Hematopoietic multipotent progenitor cell treated with erythropoietin and hydrocortisone succinate and interleukin-3 and kit ligand, for 17 days (in vitro differentiated cells): ENCODE data around the gene EDDM3A.
"Not testable (repeated sequence)": the region's sequence is repeated elsewhere in the genome, so short reads cannot be mapped to it uniquely, and the experiment has no call there.

Experiments
- DNase-seq: peaks from one replicate; pipeline ENCODE4 v3.0.0-alpha.2; 2015; ENCODE audit warnings: low spot score

EDDM3A gene

GRCh38 chr14:20733684-20734429 lies 11.8 kb upstream of the EDDM3A start:
- no peak for DNase-seq

- no peak for DNase-seq
Measured at GRCh38 chr14:20734430-20734806, 11.3 kb upstream of the EDDM3A start.

- not testable (repeated sequence) for DNase-seq
Measured at GRCh38 chr14:20738292-20738691, 7.4 kb upstream of the EDDM3A start.

- no peak for DNase-seq
Measured at GRCh38 chr14:20742132-20742531, 3.6 kb upstream of the EDDM3A start.

GRCh38 chr14:20743556-20743955 lies 2.1 kb upstream of the EDDM3A start:
- no peak for DNase-seq

- DNase-seq: no peak
Measured at GRCh38 chr14:20746566-20746965, 879 bp downstream of the EDDM3A start.

GRCh38 chr14:20748439-20748838 lies 2.8 kb downstream of the EDDM3A start:
- no peak for DNase-seq

GRCh38 chr14:20750194-20750593 lies 4.5 kb downstream of the EDDM3A start:
- DNase-seq: no peak

GRCh38 chr14:20751963-20752562 lies 6.4 kb downstream of the EDDM3A start:
- no peak for DNase-seq

- DNase-seq: no peak
Measured at GRCh38 chr14:20754308-20754707, 8.6 kb downstream of the EDDM3A start.

- no peak for DNase-seq
Measured at GRCh38 chr14:20755037-20755436, 9.3 kb downstream of the EDDM3A start.

- peak; percentile 68 for DNase-seq
Measured at GRCh38 chr14:20757965-20758364, 12.3 kb downstream of the EDDM3A start.

GRCh38 chr14:20759465-20759864 lies 13.8 kb downstream of the EDDM3A start:
- not testable (repeated sequence) for DNase-seq

- DNase-seq: no peak
Measured at GRCh38 chr14:20760950-20761349, 15.3 kb downstream of the EDDM3A start.

- DNase-seq: no peak
Measured at GRCh38 chr14:20768593-20768892, 22.9 kb downstream of the EDDM3A start.

- DNase-seq: no peak
Measured at GRCh38 chr14:20769421-20769820, 23.7 kb downstream of the EDDM3A start.

- no peak for DNase-seq
Measured at GRCh38 chr14:20772650-20773049, 27.0 kb downstream of the EDDM3A start.

- DNase-seq: no peak
Measured at GRCh38 chr14:20774258-20774824, 28.7 kb downstream of the EDDM3A start.

- DNase-seq: no peak
Measured at GRCh38 chr14:20775043-20775442, 29.4 kb downstream of the EDDM3A start.

- DNase-seq: no peak
Measured at GRCh38 chr14:20775901-20776300, 30.2 kb downstream of the EDDM3A start.

GRCh38 chr14:20781803-20782202 lies 36.1 kb downstream of the EDDM3A start:
- no peak for DNase-seq

GRCh38 chr14:20782280-20782890 lies 36.7 kb downstream of the EDDM3A start:
- DNase-seq: no peak

GRCh38 chr14:20787025-20787424 lies 41.3 kb downstream of the EDDM3A start:
- no peak for DNase-seq
